GM18873 (cell line): ENCODE results near the gene AVPR2.

Source experiments
- ATAC-seq: cut with Tn5 transposase; IDR thresholded peaks from one replicate; pipeline ENCODE4 v1.9.1; 2021; ENCODE audit warnings: mild to moderate bottlenecking, moderate library complexity, moderate number of reproducible peaks; ENCODE audit not compliant: unreplicated experiment, low FRiP score

The AVPR2 gene

DNA sequence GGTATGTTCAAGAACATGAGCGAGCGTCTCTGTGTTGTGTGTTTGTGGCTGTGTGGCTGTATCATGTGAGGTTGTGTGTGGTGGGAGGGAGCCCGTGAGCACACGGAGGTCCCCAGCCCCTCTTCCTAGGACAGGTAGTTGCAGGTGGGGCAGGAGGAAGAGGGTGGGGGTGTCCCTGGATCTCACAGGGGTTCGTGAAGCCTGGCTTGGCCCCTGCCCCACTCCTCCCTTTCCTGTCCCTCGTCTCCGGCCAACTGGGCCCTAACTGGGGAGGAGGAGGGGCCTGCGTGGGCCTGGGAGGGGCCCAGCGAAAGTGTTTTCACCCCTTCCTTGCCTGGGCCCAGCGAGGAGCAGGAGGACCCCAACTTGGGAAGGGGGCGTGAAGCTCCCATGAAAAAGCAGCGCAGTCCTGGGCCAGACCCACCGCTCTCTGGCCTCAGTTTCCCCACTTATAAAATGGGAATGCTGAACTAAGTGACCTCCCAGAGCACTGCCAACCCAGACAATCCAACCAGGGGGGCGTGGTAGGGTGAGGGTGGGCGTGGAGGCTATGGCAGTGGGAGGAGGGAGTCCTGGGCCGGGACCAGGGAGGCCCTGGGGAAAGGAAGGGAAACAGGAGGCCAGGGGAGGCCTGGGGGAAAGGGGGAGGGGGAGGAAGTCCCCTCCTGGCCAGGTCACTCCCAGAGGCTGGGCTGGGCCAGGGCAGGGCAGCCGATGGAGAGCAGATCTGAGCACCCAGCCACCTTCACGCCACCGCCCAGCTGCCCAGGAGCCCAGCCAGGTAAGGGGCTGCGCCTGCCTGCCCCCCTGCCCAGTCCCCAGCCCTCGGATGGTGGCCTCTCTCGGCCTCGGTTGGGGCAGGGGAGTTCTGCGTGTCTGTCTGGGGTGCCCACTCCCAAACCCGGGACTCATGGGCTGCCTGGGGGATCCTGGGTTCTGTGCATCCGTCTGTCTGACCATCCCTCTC, at the start of gene AVPR2:
Gene AVPR2 (plus strand): TSS at position 683 of the 967 bp plus-strand sequence. CDS start 473 bp downstream, outside the sequence.
- ATAC-seq: no peak

DNA sequence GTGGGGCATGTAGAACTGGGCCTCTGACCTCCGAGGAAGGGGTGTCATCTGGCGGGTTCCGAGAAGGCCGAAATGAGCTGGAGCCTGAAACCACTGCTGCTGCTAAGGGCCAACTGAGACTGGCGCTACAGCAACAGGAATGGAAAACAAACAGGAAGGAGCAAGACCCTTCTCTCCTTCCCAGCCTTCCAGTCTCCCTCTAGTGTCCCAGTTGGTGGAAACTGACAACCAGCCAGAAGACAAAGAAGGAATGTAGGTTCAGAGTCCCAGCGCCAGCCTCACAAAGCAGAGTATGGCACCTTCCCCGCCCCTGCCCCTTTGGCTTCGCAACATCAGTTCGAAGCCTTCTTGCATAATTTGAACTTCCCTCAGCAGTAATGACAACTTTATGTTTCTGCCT, 49.8 kb upstream of the AVPR2 start:
- ATAC-seq: no peak

DNA sequence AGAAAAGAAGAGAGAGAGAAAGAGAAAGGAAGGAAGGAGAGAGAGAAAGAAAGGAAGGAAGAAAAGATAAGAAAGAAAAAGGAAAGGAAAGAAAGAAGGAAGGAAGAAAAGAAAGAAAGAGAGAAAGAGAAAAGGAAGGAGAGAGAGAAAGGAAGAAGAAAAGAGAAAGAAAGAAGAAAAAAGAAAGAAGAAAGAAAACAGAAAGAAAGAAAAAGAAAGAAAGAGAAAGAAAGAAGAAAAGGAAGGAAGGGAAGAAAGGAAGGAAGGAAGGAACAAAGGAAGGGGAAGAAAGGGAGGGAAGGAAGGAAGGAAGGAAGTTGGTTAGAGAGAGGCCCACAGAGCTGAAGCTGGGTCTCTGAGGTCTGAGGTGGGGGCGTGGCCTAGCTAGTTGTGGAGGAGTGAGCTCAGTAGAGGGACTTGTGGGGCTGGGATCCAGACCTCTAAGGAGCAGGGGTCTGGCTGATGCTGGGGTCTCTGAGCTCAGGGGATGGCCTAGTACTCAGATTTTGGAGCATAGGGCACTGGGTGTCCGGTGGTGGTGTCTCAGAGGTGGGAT, 47.0 kb upstream of the AVPR2 start:
- ATAC-seq: no peak

DNA sequence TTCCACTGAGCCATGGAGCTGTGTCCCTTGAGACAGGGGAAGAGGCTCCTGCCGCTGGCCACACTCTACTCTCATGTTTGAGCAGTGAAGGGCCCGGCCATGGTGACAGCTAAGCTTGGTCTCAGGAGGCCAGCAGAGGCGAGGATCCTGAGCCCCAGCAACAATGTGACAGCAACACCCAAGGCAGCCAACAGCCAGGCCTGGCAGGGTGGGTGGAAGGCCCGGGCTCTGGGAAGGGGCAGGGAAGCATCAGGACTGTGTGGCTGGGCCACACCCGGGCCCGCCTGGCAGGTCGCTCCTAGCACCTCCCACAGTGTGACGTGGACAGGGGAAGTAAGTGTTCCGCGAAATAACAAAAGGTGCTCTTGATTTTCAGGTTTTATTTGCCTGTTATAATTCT, 43.3 kb upstream of the AVPR2 start:
- no peak for ATAC-seq

DNA sequence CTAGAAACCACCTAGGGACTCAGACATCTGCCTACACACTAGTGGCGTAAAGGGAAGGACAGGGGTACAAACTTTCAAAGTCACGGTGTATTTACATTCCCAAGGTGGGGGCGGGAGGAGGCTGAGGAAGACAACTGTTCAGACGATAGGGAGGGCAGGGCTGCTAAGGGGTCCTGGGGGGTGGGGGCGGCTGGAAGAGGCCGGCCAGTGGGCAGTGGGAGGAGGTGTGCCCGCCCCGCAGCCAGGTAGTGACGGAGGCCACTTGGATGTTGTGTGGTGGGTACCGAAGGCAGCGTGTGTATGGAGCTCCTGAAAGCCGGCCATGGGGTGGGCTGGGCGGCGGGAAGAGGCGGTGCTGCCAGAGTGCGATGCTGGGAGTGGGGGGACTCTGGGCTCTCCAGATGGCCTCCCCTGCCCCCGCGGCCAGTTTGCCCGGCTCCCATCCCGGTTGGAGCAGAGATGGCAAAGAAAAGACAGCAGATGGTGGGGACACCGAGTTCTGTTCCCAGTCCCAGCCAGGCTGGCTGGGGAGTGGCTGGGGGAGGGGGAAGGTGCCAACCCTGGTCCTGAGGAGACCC, 42.7 kb upstream of the AVPR2 start:
- ATAC-seq: no peak

DNA sequence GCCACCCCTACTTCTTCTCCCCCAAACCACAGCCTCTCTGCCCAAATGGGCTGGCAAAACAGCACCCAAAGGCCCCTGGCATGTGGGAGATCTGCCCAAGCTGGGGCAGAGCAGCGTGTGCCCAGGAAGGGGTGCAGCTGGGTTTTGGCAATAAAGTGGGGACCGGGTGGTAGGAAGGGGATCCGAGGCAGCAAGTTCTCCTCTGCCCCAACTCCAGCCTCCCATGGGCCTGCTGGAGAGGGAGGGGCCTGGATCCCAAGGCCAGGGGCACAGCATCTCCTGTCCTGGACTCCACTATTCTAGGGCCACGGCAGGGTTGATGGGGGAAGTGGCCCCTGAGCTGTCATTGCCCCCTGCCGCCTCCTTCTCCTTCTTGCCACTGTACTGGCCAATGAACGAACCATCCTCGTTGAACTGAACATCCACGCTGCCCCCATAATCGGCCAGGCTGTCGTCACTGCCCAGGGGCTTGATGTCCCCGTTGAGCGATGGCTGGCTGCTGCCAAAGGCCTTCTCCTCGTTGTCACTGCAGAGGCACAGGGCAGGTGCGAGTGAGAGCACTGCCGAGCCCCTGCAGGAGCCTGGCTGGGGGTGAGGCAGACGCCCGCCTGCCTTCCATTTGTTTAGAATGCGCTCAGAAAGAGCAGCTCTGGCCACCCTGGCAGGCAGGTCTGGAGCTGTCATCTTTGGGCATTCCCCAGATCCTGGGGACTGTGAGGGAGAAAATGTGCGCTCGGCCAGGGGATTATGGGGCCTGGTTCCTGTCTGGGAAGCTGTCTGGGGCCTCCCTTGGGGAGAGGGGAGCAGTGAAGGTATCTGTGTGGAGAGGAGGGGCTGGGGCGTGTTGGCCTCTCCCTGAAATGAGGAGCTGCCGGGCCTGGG, 41.9 kb upstream of the AVPR2 start:
- no peak for ATAC-seq

DNA sequence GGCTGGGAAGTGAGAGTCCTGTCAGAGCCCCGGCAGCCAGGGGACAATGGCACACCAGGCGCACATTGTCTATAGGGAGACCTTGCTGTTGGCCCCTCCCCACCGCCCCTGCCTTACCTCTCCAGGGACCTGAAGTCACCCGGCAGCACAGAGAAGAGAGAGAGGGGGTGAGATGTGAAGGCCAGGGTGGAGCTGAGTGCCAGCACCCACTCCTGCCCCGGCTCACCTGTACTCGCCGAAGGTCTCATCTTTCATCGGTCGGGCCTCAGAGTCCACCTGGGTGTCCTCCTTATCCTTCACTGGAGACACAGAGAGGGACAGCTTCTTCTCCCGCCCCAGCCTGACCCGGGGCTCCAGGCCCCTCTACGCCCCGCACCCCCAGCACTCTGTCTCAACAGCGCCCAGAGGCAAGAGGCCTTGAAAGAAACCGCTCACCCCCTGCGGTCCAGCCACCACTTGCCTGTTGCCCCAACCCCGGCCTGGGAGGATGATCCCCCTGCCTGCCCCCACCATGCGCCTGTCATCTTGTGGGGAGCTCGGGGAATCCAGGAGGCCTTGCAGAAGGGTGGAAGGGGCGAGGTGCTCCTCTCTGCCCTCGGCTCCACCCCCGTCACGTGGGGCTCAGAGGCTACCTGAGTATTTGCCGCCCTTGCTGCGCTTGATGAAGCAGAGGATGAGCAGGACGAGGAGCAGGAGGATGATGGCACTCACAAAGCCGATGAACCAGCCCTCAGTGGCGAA, 41.1 kb upstream of the AVPR2 start:
- no peak for ATAC-seq

DNA sequence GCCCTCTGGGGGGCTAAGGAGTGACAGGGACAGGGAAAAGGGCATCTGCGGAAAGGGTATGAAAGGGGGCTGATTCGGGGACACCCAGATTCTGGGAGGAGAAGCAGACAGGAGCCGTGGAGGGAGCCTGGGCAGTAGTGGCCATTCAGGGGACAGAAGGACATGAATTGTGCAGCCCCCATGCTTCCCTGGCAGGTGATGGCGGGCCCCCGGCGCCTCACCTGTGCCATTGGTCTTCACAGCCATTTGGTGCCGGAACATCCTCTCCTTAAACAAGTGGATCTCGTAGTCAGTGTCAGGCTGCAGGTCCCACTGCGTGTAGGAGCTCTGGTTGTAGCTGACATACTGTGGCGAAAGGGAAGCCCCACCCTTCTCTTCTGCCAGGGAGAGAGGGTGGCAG, 40.4 kb upstream of the AVPR2 start:
- no peak for ATAC-seq

DNA sequence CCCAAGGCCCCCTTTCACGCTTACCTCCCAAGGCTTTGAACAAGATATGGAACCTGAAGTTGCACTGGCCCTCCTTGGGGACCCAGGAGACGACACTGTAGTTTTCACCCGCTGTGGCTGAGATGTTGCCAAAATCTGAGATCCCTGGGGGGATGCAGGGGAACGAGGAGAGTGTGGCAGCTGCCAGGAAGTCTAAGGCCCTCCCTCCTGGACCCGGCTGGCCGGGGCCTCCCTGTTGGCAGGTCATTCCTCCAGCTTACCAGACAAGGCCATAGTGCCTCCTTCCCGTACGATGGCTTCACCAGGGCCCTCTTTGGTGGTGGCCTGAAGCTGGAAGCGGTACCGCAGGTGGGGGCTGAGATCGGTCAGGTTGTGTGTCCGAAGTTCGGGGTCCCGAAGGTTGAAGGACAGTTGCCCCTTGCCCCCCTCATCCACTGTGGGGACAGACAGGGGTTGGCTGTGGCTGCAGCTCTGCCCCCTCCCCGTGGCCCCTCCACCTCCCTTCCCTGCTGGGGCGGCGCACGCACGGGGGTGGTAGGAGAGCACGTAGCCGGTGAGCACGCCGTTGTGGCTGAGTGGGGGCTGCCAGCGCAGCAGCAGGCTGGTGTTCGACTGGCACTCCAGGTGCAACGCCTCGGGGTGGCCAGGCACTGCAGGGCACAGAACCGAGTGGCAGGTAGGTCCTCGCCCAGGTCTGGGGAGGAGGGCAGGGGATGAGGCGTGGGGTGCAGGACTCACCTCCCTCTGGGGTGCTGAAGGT, 39.7 kb upstream of the AVPR2 start:
- ATAC-seq: no peak

DNA sequence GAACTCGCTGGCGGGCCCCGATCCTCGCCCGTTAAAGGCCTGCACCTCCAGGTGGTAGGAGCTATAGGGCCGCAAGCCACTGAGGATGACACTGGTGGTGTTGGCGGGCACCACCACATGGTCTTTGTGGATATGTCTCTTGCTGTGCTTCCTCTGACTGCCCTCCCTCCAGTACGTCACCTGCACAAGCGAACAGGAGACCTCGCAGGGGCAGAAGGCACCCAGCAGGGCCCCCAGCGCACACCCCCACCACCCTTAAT, 39.2 kb upstream of the AVPR2 start:
- ATAC-seq: no peak

DNA sequence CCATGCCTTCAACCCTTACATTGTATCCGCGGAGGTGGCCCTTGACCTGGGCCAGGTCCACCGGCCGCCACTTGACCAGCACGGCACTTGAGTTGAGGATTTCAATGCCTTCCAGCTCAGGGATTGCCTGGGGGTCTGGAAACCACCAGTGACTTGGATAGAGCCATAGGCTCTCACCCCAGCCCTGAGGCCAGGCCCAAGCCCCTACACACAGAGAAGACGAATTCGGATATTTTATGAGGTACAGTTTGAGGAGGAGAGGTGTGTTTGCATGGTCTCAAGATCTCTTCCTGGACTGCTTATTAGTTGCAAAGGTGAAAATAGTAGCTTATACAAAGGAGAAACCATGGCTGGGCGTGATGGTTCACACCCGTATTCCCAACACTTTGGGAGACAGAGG, 38.8 kb upstream of the AVPR2 start:
- ATAC-seq: no peak

DNA sequence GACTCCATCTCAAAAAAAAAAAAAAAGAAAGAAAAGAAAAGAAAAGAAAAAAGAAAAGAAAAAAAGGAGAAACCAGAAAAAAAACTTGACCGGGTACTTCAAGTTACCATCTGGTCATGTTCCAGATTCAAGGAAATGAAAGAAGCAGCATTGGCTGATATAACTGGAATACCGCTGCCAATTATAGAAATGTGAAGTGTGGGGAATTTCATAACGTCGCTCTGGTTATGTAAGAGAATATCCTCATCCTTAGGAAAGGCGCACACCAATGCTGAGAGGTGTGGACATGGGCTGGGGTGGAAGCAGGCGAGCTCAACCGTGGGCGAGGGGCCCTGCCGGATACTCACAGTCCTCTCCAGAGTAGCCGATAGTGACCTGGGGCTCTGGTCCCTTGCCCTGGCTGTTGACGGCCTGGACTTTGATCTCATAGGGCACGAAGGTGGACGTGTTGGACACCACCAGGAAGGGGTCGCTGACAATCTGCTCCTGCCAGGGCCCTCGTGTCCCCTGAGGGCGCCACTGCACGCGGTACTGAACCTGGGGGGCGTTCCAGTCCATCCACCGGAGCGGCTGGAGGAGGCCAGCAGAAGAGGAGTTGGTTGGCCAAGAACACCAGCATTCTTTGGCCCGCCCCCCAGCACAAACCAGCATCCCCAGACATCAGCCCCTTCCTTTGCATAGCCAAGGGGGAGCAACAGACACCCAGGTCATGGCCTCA, 38.0 kb upstream of the AVPR2 start:
- ATAC-seq: no peak

DNA sequence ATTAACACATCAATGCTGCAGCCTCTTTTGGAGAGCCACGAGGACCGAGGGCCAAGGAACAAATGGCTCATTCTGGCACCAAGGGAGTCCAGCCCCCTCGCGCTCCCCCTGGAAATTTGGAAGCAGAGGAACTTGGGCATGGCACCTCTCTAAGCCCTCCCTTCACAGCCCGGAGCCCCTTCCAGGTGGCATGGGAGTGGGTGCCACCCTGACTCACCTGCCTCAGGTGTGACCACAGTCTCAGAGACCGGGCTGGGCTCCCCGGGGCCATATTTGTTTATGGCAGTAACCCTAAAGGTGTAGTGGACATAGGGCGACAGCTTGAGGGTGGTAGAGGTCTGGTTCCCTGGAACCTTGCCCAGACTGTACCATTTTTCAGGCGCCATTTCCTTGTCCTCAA, 37.3 kb upstream of the AVPR2 start:
- ATAC-seq: no peak

DNA sequence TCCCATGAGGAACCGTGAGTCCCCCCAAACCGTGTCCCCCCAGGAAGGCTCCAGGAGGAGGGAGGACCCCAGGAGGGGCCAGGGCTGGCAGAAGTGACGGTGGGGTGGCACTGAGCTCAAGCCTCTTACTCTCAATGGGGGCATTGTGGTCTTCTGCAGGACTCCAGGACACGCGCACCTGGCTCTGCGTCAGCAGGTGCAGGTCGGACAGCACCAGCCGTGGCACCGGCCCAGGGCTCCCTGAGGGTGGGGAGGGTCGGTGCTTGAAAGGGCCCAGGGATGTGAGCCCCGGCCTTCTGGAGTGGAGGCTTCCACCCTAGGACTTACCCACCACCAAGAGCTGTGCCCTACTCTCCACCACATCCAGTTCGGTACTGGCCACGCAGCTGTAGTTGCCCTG, 36.8 kb upstream of the AVPR2 start:
- ATAC-seq: no peak

DNA sequence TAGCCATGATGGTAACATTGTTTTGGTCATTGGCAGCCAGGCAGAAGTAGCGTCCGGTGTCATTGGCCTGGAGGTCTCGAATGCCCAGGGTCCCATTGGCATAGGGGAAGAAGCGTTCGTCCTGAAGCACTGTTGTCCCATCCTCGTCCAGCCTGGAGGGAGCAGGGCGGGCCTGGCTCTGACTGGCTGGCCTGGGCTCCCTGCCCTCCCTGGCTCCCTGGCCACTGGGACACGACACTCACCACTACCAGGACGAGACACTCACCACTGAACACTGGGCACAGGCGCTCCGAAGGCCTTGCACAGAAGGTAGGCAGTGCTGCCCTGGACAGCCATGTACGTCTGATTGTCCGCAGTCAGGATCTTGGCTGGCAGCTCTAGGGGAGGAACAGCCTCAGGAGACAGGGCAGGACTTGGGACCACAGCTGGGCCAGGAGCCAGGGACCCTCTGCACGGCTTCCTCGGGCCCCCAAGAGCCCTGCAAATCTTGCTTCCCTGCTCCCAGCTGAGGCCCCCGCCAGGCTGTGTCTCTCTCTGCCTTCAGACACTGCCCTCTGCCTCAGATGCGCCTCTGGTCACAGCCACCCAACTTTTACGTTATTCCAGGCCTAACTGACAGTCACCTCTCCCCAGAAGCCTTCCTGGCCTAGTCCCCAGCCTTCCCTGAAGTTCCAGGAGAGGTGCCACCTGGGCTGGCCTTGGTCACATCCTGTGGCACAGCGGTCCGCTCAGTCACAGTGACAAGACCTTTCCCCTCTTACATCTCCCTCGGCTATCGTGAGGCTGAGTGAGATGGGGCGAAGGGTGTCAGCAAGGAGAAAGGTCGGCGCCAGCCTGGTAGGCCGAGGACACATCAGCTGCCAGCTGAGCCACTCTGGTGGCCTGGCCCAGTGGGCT, 35.6 kb upstream of the AVPR2 start:
- no peak for ATAC-seq

DNA sequence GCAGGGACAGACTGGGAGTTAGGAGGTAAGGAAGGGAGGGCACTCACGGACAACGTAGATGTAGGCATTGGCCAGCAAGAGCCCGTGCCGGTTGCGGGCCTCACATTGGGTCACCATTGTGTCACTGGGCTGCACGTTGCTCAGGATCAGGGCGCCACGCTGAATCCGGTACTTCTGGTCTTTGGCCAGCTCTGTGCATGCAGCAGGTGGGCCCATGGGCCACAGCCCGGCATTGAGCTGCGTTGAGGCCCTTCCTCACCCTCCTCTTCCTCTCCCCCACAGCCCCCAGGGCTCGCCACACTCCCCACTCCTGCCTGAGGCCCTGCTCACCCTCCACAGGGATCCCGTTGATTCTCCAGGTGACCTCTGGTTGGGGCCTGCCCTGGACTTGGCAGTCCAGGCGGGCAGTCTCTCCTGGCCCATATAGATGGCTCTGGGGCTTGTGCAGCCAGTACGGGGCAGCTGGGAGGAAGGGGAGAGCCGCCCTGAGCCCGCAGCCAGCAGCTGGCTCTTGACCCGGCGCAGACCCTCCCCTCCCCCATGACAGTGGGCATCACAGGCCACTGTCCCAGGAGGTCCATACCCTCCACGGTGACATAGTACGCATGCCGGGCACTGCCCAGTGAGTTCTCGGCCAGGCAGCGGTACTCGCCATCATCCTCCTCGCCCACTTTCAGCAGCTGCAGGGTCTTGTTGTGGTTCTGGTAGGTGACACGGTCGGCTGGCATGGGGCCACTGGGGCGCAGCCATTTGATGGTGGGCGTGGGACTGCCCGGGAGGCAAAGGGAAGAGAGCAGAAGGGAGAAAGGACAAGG, 34.8 kb upstream of the AVPR2 start:
- ATAC-seq: no peak

DNA sequence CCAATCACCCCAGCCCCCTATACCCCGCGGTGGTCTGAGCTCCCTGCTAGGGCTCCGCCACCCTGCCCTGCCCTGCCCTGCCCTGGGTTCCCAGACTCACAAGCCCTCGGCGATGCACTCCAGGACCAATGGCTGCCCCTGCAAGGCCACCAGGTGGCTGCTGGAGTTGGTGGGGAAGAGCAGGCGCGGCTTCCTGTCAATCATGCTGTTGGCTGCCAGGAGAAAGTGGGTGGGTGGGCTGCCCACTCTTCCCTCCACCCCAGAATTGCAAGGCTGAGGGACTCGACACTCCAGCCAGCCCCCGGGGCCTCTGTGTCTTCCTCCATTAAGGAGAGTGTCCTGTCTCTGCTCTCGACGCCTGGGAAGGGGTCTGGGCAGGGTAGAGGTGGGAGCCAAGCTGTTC, 34.2 kb upstream of the AVPR2 start:
- ATAC-seq: no peak
